NCI-H2029 treated with DMSO at 0.1 percent for 48 hours (cell line): ENCODE results near the gene PLVAP.
A peak's percentile ranks its signal among the peaks of the same experiment; 100 is the strongest.

ENCODE experiments used
- DNase-seq: peaks from one replicate; lab custom pipeline; 2025; lab: John Stamatoyannopoulos, UW

The PLVAP gene

DNA sequence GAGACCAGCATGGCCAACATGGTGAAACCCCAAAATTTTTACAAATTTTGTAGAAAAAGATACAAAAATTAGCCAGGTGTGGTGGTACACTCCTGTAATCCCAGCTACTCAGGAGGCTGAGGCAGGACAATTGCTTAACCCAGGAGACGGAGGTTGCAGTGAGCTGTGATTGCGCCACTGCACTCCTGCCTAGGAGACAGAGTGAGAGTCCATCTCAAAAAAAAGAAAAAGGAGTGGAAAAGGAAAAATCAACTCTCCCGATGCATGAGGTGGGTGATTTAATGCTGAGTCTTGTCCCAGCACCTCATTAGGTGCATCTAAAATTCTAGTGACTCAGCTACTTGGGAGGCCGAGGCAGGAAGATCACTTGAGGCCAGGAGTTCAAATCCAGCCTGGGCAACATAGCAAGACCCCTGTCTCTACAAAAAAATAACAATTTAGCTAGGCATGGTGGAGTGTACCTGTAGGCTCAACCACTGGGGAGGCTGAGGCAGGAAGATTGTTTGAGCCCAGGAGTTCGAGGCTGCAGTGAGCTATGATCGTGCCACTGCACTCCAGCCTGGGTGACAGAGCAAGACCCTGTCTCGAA, 20.0 kb downstream of the PLVAP start:
- DNase-seq: no peak

- no peak for DNase-seq
Measured at GRCh38 chr19:17353386-17353785, 23.8 kb downstream of the PLVAP start.

- no peak for DNase-seq
Measured at GRCh38 chr19:17352608-17353280, 24.4 kb downstream of the PLVAP start.

DNA sequence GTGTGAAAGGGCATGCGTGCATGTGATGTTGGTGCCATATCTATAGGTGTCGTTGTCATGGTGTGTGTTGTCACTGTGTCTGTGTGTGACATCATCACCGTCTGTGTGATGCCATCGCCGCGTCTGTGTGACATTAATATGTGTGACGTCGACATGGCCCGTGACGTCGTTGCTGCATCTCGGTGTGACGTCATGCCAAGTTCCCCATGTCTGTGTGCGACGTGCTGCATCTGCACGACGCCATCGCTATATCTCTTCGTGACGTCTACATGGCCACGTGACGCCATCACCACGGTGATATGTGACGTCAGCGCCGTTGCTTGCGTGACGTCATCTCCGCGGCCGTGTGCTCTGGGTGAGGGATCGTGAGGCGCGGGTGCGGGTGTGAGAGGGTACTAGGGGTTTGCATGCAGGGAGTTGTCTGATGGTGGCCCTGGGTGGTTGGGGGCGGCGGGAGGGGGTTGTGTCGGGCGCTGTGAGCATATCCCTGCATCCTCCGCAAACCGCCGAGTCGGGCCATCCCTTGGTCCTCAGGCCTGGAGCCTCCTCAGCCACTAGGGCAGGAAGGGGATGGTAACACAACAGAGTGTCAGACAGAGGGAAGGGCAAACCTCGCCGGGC, 25.2 kb downstream of the PLVAP start:
- DNase-seq: no peak

DNA sequence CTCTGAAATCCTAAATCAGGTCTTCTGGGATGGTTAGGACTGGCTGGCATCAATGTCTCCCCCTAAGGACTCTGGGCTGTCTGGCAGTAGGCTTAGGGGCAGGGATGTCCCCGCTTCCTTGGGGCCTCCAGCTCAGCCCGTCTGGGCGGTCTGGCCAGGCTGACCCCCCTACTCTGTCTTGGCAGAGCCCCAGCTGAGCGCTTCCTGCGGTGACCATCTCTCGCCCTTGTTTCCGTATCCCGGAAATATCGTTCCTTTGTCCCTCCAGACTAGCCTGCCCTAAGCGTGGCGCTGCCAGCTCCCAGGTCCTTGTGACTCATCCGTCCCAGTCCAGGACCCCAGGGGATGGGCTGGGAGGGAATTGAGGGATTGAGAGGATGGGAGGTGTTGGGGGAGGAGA, 28.4 kb downstream of the PLVAP start:
- DNase-seq: no peak

DNA sequence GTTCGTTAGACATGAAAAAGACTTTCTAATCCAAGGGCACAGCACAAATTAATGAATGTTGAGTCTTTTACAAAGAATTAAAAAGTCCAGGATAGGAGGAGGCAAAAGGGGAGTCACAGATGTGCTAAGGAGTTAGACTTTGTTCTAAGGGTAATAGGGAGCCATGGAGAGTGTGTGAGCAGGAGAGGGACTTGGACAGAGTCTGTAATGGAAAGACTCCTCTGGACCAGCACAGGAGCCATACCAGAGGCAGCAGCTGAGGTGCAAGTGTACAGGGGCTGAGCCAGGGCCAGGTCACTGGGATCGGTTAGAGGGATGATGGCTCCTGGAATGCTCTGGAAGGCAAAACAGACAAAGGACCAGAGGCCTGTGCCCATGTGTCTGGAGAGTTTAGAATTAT, 29.3 kb downstream of the PLVAP start:
- DNase-seq: no peak

- no peak for DNase-seq
Measured at GRCh38 chr19:17347361-17347760, 29.8 kb downstream of the PLVAP start.

GRCh38 chr19:17346109-17346671, 31.0 kb downstream of the PLVAP start:
- DNase-seq: peak; percentile 39

DNA sequence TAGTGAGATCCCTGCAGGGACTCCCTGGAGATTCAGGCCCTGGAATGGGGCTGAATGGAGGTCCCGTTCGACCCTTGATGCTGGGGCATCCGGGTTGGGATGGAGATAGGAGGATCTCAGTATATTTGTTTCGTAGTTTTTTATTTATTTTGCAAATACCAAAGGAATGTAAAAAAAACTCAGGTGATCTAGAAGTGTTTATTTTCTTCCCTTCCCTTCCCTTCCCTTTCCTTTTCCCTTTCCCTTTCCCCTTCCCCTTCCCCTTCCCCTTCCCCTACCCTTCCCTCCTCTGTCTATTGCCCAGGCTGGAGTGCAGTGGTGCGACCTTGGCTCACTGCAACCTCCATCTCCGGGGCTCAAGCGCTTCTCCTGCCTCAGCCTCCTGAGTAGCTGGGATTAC, 35.3 kb downstream of the PLVAP start:
- DNase-seq: no peak

DNA sequence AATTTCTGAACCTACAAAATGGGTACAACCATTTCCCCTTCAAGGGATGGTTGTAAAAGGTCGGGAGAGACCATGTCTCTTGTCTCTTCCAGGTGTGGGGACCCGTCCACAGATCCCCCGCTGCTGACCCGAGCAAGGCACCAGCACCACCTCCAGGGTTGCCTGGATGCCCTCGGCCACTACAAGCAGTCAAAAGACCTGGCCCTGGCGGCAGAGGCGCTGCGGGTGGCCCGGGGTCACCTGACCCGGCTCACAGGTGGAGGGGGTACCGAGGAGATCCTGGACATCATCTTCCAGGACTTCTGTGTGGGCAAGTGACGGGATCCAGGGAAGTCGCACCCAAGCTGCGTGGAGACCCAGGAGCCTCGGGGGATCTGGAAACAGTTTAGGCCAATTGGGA, 35.8 kb downstream of the PLVAP start:
- no peak for DNase-seq

GRCh38 chr19:17340871-17341357, 36.2 kb downstream of the PLVAP start:
- no peak for DNase-seq

DNA sequence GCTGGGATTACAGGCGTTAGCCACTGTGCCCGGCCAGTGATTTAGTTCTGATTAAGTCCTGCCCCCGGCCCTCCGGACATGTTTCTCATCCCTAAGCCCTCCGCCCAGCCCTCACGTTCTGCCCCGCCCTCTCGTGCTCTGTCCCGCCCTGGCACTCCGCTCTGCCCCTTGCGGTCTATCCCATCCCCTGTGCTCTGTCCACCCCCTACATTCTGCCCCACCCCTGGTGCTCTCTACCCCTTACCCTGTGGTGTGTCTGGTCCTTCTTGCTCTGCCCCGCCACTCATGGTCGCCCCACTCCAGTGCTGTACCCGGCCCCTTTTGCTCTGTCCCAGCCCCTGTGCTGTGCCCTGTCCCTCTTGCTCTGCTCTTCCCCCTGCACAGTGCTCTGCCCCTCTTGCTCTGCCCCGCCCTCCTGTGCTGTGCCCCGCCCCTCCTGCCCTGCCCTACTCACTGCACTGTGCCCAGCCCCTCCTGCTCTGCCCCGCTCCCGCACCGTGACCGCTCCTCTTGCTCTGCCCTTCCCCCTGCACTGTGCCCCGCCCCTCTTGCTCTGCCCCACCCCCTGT, 36.8 kb downstream of the PLVAP start:
- no peak for DNase-seq

DNA sequence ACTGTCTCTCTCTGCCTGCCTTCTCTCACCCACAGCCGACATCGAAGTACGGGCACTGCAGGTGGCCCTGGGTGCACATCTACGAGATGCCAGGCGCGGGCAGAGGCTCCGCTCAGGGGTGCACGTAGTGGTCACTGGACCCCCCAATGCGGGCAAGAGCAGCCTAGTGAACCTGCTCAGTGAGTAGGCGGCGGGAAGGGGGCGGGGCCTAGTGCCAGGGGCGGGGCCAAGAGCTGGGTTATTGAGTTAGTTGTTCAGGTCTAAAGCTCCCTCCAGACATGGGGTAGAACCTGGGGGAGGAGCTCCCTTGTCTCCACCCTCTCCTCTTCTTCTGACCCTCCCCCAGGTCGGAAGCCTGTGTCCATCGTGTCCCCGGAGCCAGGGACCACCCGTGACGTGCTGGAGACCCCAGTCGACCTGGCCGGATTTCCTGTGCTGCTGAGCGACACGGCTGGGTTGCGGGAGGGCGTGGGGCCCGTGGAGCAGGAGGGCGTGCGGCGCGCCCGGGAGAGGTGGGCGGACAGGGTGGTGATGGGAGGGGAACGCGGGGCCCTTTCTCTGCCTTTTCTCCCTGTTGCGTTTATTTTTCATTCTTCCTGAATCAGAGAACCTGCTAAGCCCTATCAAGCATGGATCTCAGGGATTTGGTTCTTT, 37.9 kb downstream of the PLVAP start:
- no peak for DNase-seq

GRCh38 chr19:17338433-17339078, 38.6 kb downstream of the PLVAP start:
- no peak for DNase-seq

- DNase-seq: no peak
Measured at GRCh38 chr19:17337675-17338432, 39.3 kb downstream of the PLVAP start.

GRCh38 chr19:17336872-17337674, 40.1 kb downstream of the PLVAP start, which contains the start of gene GTPBP3:
Gene GTPBP3, plus strand, starts transcription at chr19:17337553. Its CDS starts 59 bp downstream, at chr19:17337612.
- peak; percentile 98 for DNase-seq

GRCh38 chr19:17335575-17335974, 41.6 kb downstream of the PLVAP start:
- DNase-seq: peak; percentile 8

DNA sequence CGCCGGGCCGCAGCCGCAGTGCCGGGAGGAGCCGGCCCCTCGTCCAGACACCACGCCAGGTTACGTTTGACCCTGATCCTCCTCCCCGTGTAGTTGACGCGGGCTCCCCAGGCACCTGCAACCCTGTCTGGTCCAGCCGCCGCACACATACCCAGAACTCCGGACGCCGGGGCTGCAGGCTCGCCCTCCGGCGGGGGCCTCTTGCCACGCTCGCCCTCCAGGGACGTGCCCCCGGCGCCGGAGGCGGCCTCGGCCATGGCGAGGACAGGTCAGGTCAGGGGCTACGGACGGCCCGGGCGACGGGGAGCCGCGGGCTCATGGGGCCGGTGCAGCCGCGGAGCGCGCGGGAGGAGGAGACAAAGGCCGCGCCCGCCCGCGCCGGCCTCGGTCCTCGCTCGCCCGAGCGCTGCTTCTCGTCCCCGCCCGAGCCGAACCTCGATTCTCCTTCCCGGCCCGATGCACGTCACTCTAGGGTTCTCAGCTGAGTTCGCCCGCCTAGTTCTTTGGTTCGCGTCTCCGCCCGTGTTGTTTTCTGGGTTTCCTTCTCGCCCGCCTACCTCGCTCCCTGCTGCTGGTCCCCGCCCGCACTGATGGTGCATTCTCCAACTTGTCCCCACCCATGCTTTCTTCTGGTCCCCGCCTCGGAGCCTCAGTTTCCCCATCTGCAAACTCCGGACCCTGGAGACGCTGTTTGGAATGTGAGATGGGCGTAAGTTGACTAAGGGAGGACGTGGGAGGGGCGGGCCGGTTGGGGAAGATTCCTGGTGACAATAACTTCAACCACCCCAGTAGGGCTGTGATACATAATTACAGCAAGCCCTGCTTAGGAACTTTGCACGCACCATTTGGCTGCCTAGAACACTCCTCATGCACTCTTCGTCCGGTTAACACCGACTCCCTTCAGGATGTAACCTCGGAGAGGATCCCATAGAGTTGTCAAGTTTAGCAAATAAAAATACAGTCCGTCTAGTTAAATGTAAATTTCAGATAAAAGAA, 42.4 kb downstream of the PLVAP start, which contains the start of gene ANO8:
TSS of gene ANO8 (minus strand) at position 442 of the 996 bp plus-strand sequence. CDS start at position 257, 185 bp downstream.
- peak; percentile 93 for DNase-seq
